GM12891 (cell line): ENCODE data around the gene CREB5.

ENCODE experiments used
- PAX5 ChIP-seq: IDR thresholded peaks from 2 replicates; pipeline ENCODE4 v1.6.1; 2011; ENCODE audit warnings: low read length, moderate library complexity, mild to moderate bottlenecking; ENCODE audit not compliant: insufficient read depth, severe bottlenecking
- POLR2A ChIP-seq: IDR thresholded peaks from 2 replicates; pipeline ENCODE4 v1.6.1; 2011; ENCODE audit warnings: low read depth, low read length, control low read depth
- POLR2AphosphoS5 ChIP-seq: IDR thresholded peaks from 2 replicates; pipeline ENCODE4 v1.6.1; 2011; ENCODE audit warnings: low read depth, low read length, control low read depth
- POU2F2 ChIP-seq: IDR thresholded peaks from 2 replicates; pipeline ENCODE4 v1.6.1; 2011; ENCODE audit warnings: low read depth, mild to moderate bottlenecking, control low read depth, low read length, moderate library complexity
- TAF1 ChIP-seq: IDR thresholded peaks from 2 replicates; pipeline ENCODE4 v1.6.1; 2011; ENCODE audit warnings: low read depth, low read length, control low read depth

- TF ChIP-seq POLR2A (no peak), POLR2AphosphoS5 (no peak), TAF1 (no peak), POU2F2 (no peak), PAX5 (no peak)
Measured at GRCh38 chr7:28564033-28564432, 151.7 kb downstream of the CREB5 start.
